Urinary bladder (tissue), 4 donors: ENCODE measurements around the gene KCND3. TPM values are rescaled to one million over a fixed set of nuclear protein-coding genes. Genes with fewer than 3 reads are reported as not detected.

Experiments used
- DNase-seq: peaks from one replicate; pipeline ENCODE4 v3.0.0-alpha.2; 2015; ENCODE audit errors: extremely low spot score
- H3K27ac ChIP-seq: one replicate; pipeline ENCODE4 v1.5.1; 2013; ENCODE audit warnings: low read depth, mild to moderate bottlenecking, moderate library complexity
- H3K36me3 ChIP-seq: one replicate; pipeline ENCODE4 v1.6.1; 2013; ENCODE audit warnings: mild to moderate bottlenecking, moderate library complexity; ENCODE audit not compliant: insufficient read depth
- H3K4me1 ChIP-seq: one replicate; pipeline ENCODE4 v1.6.1; 2013; ENCODE audit warnings: mild to moderate bottlenecking, moderate library complexity; ENCODE audit not compliant: insufficient read depth
- H3K4me3 ChIP-seq: one replicate; pipeline ENCODE4 v1.5.1; 2013; ENCODE audit warnings: low read depth, low read length
- WGBS: extraction: QIAGEN DNeasy Blood & Tissue Kit; methylation state at CpG from one replicate; pipeline ENCODE4 v1.1.7; 2013; 5-methylcytosine and 5-hydroxymethylcytosine counted together
- polyA plus RNA-seq: library from polyadenylated mRNA; stranded (reverse); fragments of 200-250 nt; gene quantifications from one replicate; pipeline ENCODE4 v1.2.3, GENCODE V29; 2013
- total RNA-seq: library from RNA; depleted of rRNA; stranded (reverse); fragments of >200 nt; gene quantifications from one replicate; pipeline ENCODE4 v1.2.3, GENCODE V29; 2014
- donor health status: healthy with polysubstance abuse.
- donor health status: healthy.

Gene KCND3
- total and polyA plus RNA-seq, 2 donors = 5.4 to 10.0 TPM

- no peak overlapping the region for H3K27ac ChIP-seq
- WGBS = 69% methylated on average over 7 of the region's 7 CpGs
- H3K4me3 ChIP-seq = no peak overlapping the region
- H3K36me3 ChIP-seq = no peaks in the 10 kb centered on the region
- DNase-seq = no peak
- H3K4me1 ChIP-seq = no peaks in the 10 kb centered on the region
Measured at GRCh38 chr1:111821121-111821745, 168.2 kb downstream of the KCND3 start.

- no peak for DNase-seq
- Histone ChIP-seq H3K4me1 (no peaks in the 10 kb centered on the region), H3K4me3 (no peak overlapping the region), H3K36me3 (no peaks in the 10 kb centered on the region), H3K27ac (no peak overlapping the region)
- WGBS = 89% methylated on average over 9 of the region's 9 CpGs
Measured at GRCh38 chr1:111819566-111820263, 169.8 kb downstream of the KCND3 start.

- H3K4me1 ChIP-seq = no peaks in the 10 kb centered on the region
- WGBS = 88% methylated on average over 5 of the region's 5 CpGs
- H3K27ac ChIP-seq = no peak overlapping the region
- no peak overlapping the region for H3K4me3 ChIP-seq
- no peaks in the 10 kb centered on the region for H3K36me3 ChIP-seq
- DNase-seq = no peak
Measured at GRCh38 chr1:111818546-111818945, 170.9 kb downstream of the KCND3 start.

GRCh38 chr1:111818081-111818480, 171.4 kb downstream of the KCND3 start:
- no peaks in the 10 kb centered on the region for H3K4me1 ChIP-seq
- WGBS = 82% methylated on average over 4 of the region's 4 CpGs
- H3K4me3 ChIP-seq = no peak overlapping the region
- H3K36me3 ChIP-seq = no peaks in the 10 kb centered on the region
- DNase-seq = no peak
- no peak overlapping the region for H3K27ac ChIP-seq

- no peak for DNase-seq
- H3K4me3 ChIP-seq = no peak overlapping the region
- H3K4me1 ChIP-seq = no peaks in the 10 kb centered on the region
- no peaks in the 10 kb centered on the region for H3K36me3 ChIP-seq
- WGBS = 65% methylated on average over 3 of the region's 3 CpGs
- no peak overlapping the region for H3K27ac ChIP-seq
Measured at GRCh38 chr1:111814642-111815041, 174.8 kb downstream of the KCND3 start.

GRCh38 chr1:111814305-111814628, 175.2 kb downstream of the KCND3 start:
- H3K4me1 ChIP-seq = no peaks in the 10 kb centered on the region
- no peak overlapping the region for H3K4me3 ChIP-seq
- H3K36me3 ChIP-seq = no peaks in the 10 kb centered on the region
- no peak overlapping the region for H3K27ac ChIP-seq
- 95% methylated on average over 9 of the region's 9 CpGs for WGBS
- DNase-seq = no peak

- DNase-seq = no peak
- WGBS = 61% methylated on average over 16 of the region's 16 CpGs
- Histone ChIP-seq H3K4me3 (no peak overlapping the region), H3K36me3 (no peaks in the 10 kb centered on the region), H3K27ac (no peak overlapping the region), H3K4me1 (no peaks in the 10 kb centered on the region)
Measured at GRCh38 chr1:111813440-111814304, 175.8 kb downstream of the KCND3 start.

- Histone ChIP-seq H3K4me3 (no peak overlapping the region), H3K36me3 (no peaks in the 10 kb centered on the region), H3K4me1 (no peaks in the 10 kb centered on the region), H3K27ac (no peak overlapping the region)
- WGBS = 91% methylated on average over 4 of the region's 4 CpGs
- DNase-seq = no peak
Measured at GRCh38 chr1:111812306-111812705, 177.2 kb downstream of the KCND3 start.

- Histone ChIP-seq H3K27ac (no peak overlapping the region), H3K4me3 (no peak overlapping the region), H3K4me1 (no peaks in the 10 kb centered on the region), H3K36me3 (no peaks in the 10 kb centered on the region)
- DNase-seq = no peak
- WGBS = 81% methylated on average over 10 of the region's 10 CpGs
Measured at GRCh38 chr1:111811891-111812290, 177.6 kb downstream of the KCND3 start.

- no peak overlapping the region for H3K4me3 ChIP-seq
- H3K36me3 ChIP-seq = no peaks in the 10 kb centered on the region
- 87% methylated on average over 2 of the region's 2 CpGs for whole genome bisulfite sequencing
- H3K4me1 ChIP-seq = no peaks in the 10 kb centered on the region
- no peak overlapping the region for H3K27ac ChIP-seq
- DNase-seq = no peak
Measured at GRCh38 chr1:111805251-111805650, 184.2 kb downstream of the KCND3 start.

- no peaks in the 10 kb centered on the region for H3K4me1 ChIP-seq
- DNase-seq = no peak
- H3K4me3 ChIP-seq = no peak overlapping the region
- no peak overlapping the region for H3K27ac ChIP-seq
- no peaks in the 10 kb centered on the region for H3K36me3 ChIP-seq
- WGBS = 81% methylated on average over 11 of the region's 11 CpGs
Measured at GRCh38 chr1:111804776-111805175, 184.7 kb downstream of the KCND3 start.

GRCh38 chr1:111803951-111804350, 185.5 kb downstream of the KCND3 start:
- H3K4me3 ChIP-seq = no peak overlapping the region
- no peak for DNase-seq
- no peaks in the 10 kb centered on the region for H3K36me3 ChIP-seq
- 83% methylated on average over 5 of the region's 5 CpGs for WGBS
- H3K27ac ChIP-seq = no peak overlapping the region
- H3K4me1 ChIP-seq = no peaks in the 10 kb centered on the region

- Histone ChIP-seq H3K27ac (no peak overlapping the region), H3K36me3 (no peaks in the 10 kb centered on the region), H3K4me1 (no peaks in the 10 kb centered on the region), H3K4me3 (no peak overlapping the region)
- WGBS = 89% methylated on average over 5 of the region's 5 CpGs
- no peak for DNase-seq
Measured at GRCh38 chr1:111802984-111803383, 186.5 kb downstream of the KCND3 start.

- no peaks in the 10 kb centered on the region for H3K36me3 ChIP-seq
- WGBS = 90% methylated on average over 6 of the region's 6 CpGs
- no peak overlapping the region for H3K4me3 ChIP-seq
Measured at GRCh38 chr1:111802110-111802509, 187.4 kb downstream of the KCND3 start.

More at GRCh38 chr1:111802110-111802509, 187.4 kb downstream of the KCND3 start:
- no peak for DNase-seq
- H3K27ac ChIP-seq = no peak overlapping the region
- no peaks in the 10 kb centered on the region for H3K4me1 ChIP-seq
